GM19467 (cell line): ENCODE results near the gene TCFL5.
A peak's percentile ranks its signal among the peaks of the same experiment; 100 is the strongest.

ENCODE experiments used
- ATAC-seq: cut with Tn5 transposase; IDR thresholded peaks from one replicate; pipeline ENCODE4 v1.9.1; 2021; ENCODE audit warnings: mild to moderate bottlenecking, moderate library complexity; ENCODE audit not compliant: unreplicated experiment

TCFL5 gene

GRCh38 chr20:62801284-62802010, 60.2 kb downstream of the TCFL5 start:
- no peak for ATAC-seq

- ATAC-seq, result no peak
Observed at GRCh38 chr20:62800314-62801259, 61.0 kb downstream of the TCFL5 start.

- ATAC-seq, result no peak
Observed at GRCh38 chr20:62799873-62800272, 61.7 kb downstream of the TCFL5 start.

GRCh38 chr20:62799459-62799858, 62.2 kb downstream of the TCFL5 start:
- no peak for ATAC-seq

- no peak for ATAC-seq
Observed at GRCh38 chr20:62799036-62799435, 62.6 kb downstream of the TCFL5 start.

- no peak for ATAC-seq
Observed at GRCh38 chr20:62797671-62798532, 63.7 kb downstream of the TCFL5 start.

- no peak for ATAC-seq
Observed at GRCh38 chr20:62796699-62797491, 64.7 kb downstream of the TCFL5 start.

GRCh38 chr20:62795023-62795761, 66.4 kb downstream of the TCFL5 start:
- ATAC-seq, result no peak

GRCh38 chr20:62794007-62794724, 67.5 kb downstream of the TCFL5 start:
- ATAC-seq, result peak; percentile 66

- no peak for ATAC-seq
Observed at GRCh38 chr20:62793757-62794006, 67.9 kb downstream of the TCFL5 start.

GRCh38 chr20:62792940-62793756, 68.5 kb downstream of the TCFL5 start:
- no peak for ATAC-seq

- ATAC-seq, result no peak
Observed at GRCh38 chr20:62792182-62792939, 69.3 kb downstream of the TCFL5 start.

- no peak for ATAC-seq
Observed at GRCh38 chr20:62791301-62792181, 70.1 kb downstream of the TCFL5 start.
